ENCODE measurements around the gene PRPF19. TPM values are rescaled to one million over a fixed set of nuclear protein-coding genes. Genes with fewer than 3 reads are reported as not detected.

The PRPF19 gene
- polyA plus RNA-seq, 3 donors = 134 to 141 (median 141) TPM

GRCh38 chr11:60941371-60942119 is 35.2 kb upstream of the PRPF19 start:
- no peak for DNase-seq

DNA sequence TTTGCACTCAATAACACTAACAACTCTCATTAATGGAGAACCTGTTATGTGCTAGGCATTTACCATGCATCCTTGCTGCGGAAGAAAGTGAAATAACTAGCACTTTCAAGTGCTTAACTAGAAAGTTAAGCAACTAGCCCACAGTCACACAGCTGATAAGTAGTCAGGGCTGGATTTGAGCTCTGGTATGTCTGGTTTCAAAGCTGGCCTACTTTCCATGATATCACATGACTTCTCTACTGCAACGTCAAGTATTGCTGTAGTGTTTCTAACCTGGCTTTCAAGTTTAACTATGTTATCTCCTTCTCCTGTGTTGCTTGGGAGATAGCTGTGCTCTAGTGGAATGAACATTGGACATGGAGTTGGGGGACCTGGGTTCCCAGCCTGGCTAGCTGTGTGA is 33.5 kb upstream of the PRPF19 start:
- DNase-seq = no peak

DNA sequence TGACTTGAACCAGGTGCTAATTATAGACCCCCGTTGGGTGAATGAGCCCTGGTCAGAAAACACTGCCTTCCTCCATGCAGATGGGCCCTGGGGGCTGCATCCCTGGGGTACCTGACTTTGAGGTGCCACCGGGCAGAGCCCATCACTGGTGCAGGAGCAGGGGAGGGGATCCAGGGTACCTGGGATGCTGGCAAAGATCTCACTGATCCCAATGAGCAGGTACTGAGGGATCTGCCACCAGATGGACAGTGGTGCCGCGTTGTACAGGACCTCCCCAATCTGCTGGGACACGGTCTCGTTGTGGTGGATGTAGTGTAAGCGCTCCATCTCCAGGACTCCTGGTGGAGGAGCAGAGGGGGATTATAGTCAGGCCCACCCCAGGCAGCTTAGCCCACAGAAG is 32.9 kb upstream of the PRPF19 start:
- no peak for DNase-seq

DNA sequence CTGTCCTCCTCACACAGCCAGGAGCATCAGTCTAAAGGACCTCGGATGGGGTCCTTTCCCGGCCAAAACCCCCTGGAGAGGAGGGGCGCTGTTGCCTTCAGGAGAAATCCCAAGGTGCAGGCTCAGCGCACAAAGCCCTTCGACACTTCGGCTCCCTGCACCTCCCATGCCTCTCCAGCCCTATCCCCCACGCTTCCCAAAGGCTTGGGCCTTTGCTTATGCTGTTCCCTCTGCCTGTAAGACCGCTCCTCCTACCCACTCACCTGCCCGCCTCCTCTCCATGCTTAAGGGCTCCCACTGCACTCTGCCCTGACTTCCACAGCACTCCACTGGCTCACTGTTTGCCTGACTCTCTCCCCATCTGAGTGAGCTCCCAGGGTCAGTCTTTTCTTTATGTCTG is 32.1 kb upstream of the PRPF19 start:
- no peak for DNase-seq

- DNase-seq = no peak
Measured at GRCh38 chr11:60937811-60938210, 31.4 kb upstream of the PRPF19 start.

GRCh38 chr11:60937144-60937527 is 30.8 kb upstream of the PRPF19 start:
- no peak for DNase-seq

DNA sequence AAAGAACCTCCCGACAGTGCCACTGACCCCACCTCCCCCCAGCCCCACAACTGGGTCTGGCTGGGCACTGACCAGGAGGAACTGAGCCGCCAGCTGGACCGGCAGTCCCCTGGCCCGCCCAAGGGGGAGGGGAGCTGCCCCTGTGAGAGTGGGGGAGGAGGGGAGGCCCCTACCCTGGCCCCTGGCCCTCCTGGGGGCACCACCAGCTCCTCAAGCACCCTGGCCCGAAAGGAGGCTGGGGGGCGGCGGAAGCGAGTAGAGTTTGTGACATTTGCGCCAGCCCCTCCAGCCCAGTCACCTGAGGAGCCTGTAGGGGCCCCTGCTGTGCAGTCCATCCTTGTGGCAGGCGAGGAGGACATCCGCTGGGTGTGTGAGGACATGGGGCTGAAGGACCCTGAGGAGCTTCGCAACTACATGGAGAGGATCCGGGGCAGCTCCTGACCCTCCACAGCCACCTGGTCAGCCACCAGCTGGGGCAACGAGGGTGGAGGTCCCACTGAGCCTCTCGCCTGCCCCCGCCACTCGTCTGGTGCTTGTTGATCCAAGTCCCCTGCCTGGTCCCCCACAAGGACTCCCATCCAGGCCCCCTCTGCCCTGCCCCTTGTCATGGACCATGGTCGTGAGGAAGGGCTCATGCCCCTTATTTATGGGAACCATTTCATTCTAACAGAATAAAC is 30.2 kb upstream of the PRPF19 start:
- DNase-seq = no peak

DNA sequence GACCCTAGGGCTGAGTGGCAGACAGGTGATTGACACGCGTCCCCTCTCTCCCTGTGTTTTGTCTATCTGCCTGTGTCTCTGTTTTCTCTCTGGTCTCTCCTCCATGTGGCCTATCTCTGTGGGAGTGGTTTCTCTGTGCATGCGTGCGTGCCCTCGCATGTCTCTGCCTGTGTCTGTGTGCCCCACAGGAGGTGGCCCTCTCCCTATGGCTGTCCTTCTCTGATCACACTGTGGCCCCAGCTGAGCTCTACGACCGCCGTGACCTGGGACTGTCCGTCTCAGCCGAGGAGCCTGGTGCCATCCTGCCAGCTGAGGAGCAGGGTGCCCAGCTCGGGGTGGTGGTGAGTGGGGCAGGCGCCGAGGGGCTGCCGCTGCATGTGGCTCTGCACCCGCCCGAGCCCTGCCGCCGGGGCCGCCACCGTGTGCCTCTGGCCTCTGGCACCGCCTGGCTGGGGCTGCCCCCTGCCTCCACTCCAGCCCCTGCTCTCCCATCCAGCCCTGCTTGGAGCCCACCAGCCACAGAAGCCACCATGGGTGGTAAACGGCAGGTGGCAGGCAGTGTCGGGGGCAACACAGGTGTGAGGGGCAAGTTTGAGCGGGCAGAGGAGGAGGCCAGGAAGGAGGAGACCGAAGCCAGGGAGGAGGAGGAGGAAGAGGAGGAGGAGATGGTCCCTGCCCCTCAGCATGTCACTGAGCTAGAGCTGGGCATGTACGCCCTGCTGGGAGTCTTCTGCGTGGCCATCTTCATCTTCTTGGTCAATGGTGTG is 29.5 kb upstream of the PRPF19 start:
- no peak for DNase-seq

DNA sequence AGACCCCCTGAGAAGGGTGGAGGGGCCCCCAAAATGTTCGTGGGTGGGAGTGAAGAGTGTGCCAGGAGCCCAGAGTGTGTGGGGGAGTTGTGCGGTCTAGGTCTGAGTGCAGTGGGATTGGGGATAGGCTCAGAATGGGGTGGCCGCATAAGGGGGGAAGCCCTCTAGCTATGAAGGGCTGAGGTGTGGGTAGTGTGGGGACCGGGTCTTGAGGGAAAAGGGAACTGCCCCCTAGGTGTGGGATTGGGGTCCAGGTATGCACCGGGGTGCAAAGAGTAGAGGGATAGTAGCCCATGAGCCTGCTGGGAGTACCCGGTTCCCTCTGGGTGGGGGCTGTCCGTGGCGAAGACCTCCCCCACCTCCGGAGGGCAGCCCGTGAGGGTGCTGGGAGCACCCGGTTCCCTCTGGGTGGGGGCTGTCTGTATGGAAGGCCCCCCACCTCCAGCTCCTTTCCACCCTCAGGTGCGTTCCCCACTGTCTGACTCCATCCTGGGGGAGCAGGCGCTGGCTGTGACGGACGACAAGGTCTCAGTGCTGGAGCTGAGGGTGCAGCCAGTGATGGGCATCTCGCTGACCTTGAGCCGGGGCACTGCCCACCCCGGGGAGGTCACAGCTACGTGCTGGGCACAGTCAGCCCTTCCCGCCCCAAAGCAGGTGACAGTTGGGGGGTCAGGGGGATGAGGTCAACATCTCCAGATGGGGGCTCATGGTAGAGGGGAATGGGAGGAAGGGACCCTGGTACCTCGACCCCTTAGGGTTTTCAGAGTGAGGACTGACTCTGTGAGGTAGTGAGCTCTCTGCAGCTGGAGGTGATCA is 28.6 kb upstream of the PRPF19 start:
- DNase-seq = no peak

DNA sequence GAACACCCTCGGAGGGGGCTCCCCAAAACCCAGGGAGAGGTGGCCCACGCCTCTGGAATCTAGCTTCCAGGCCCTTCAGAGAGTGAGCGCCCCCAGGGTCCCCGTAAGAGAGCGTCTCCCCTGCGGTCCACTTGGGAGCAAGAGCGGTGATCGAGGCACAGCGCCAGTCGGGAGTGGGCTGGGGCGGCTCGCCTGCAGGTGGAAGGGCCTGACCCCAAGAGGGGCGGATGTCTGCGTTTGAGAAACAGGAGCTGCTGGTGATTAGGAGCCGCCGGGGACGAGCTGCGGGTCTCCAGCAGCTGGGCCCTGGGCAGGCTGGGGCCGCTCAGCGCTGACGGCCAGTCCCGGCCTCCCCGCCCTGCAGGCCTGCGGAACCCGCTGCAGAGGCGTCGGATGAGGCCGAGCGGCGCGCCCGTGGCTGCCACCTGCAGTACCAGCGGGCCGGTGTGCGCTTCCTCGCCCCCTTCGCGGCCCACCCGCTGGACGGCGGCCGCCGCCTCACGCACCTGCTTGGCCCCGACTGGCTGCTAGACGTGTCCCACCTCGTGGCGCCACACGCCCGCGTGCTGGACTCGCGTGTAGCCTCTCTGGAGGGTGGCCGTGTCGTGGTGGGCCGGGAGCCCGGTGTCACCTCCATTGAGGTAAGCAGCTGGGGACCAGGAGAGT is 27.9 kb upstream of the PRPF19 start:
- no peak for DNase-seq

- no peak for DNase-seq
Measured at GRCh38 chr11:60933416-60934123, 27.2 kb upstream of the PRPF19 start.

DNA sequence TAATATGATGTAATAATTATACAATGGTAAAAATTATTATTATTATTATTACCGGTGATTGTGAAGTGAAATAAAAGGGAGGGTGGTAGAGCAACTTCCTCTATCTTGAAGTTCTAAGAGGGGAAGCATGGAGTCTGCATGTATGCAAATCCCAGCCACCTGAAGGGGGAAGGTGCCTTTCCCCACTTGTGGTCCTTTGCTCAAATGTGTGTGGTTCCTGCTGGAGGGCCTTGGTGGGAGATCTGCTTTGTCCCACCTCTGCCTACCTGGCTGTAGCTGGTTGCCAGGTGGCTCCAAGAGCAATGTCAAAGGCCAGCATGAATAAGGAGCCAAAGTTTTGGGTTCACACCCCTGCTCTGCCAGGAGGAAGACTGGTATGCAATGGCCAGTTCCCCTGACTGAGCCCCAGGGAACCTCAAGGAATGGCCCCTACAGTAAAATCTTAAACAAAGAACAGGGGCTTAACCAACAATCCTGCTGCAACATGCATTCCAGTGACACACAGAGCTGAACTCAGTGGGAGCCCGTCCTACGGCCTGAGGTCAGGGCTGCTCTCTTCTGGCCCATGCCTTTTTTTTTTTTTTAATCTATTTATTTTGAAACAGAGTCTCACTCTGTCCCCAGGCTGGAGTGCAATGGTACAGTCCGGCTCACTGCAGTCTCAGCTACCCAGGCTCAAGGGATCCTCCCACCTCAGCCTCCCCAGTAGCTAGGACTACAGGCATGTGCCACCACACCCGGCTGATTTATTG is 26.4 kb upstream of the PRPF19 start:
- no peak for DNase-seq

GRCh38 chr11:60931917-60932316 is 25.5 kb upstream of the PRPF19 start:
- no peak for DNase-seq

DNA sequence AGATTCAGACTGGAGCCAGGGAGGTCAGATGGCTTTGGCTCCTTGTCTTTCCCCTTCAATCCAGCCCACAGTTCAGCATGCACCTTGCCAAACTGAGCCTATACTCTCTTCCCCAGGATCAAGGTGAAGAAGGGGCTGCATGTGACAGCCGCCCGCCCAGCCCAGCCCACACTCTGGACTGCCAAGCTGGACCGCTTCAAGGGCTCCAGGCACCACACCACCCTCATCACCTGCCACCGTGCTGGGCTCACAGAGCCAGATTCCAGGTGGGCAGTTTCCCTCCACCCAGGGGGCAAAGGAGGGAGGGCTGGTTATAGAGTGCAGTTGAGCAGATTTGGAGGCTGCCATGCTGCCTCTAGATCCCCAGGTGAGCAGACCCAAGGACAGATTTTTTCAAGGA is 24.0 kb upstream of the PRPF19 start:
- no peak for DNase-seq

DNA sequence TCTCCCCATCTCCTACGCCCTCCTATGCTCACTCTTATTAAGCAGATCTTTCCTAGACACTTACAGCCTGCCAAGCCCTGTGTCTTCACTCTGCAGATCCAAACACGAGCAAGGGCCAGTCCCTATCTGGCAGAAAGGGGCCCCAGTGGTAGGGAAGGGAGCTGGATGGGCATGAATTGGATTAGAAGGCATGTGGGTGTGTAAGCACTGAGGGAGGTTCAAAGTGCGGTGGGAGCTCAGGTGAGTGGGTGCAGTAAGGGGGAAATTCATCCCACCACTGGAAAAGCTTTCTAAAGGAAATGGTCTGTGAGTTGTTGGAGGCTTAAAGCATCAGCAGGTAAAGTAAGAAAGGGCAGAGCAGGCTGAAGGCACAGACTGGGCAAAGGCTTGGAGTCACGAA is 23.4 kb upstream of the PRPF19 start:
- DNase-seq = no peak

DNA sequence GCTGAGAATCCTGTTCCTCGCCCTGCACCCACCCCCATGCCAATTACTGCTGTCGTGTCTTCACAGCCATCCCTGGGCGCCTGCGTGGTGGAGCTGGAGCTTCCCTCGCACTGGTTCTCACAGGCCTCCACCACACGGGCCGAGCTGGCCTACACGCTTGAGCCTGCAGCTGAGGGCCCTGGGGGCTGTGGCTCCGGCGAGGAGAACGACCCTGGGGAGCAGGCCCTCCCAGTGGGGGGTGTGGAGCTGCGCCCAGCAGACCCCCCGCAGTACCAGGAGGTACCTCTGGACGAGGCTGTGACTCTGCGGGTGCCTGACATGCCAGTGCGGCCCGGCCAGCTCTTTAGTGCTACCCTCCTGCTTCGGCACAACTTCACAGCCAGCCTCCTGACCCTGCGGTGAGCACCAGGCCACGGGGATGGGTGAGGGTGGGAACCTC is 22.2 kb upstream of the PRPF19 start:
- no peak for DNase-seq

GRCh38 chr11:60927600-60927999 is 21.2 kb upstream of the PRPF19 start:
- no peak for DNase-seq

DNA sequence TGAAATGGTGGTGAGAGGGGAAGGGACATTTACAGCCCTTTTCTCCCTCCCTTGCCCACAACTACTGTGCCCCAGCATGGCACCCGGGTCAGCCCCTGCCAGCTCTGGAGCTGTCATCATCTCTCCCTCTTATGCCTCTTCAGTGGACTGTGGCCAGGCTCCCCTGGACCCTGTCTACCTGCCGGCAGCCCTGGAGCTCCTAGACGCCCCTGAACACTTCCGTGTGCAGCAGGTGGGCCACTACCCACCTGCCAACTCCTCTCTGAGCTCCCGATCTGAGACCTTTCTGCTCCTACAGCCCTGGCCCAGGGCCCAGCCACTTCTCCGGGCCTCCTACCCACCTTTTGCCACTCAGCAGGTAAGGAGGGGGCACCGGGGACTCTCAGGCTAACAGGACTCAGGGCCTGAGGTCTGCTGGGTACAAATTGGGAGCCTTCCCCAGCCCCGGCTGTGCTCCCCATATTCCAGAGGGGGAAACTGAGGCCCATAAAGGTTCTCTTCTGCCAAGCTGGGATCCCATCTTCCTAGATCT is 20.7 kb upstream of the PRPF19 start:
- no peak for DNase-seq

- no peak for DNase-seq
Measured at GRCh38 chr11:60926500-60926899, 20.1 kb upstream of the PRPF19 start.

- DNase-seq = no peak
Measured at GRCh38 chr11:60925868-60926267, 19.5 kb upstream of the PRPF19 start.
